Gastroesophageal sphincter (tissue), 4 donors: Measurements from ENCODE around the gene GASK1A. TPM values are rescaled to one million over a fixed set of nuclear protein-coding genes. Genes with fewer than 3 reads are reported as not detected.

Experiments
- ATAC-seq: fragments of 150-250 bp; one replicate; pipeline ENCODE4 v1.9.1; 2016; ENCODE audit warnings: mild to moderate bottlenecking, moderate library complexity
- H3K27ac ChIP-seq, 4 donors: fragments of 200-600 bp; sonication (generic) in 3 of 4; 1 replicate in 3 of 4; 2 replicates in 1 of 4; pipeline ENCODE4 v1.5.1; 2016 to 2019
- H3K27me3 ChIP-seq: fragments of 200-600 bp; sonication (generic); one replicate; pipeline ENCODE4 v1.5.1; 2019
- H3K36me3 ChIP-seq, 2 donors: fragments of 200-600 bp; sonication (generic); one replicate each; pipeline ENCODE4 v1.5.1; 2019; ENCODE audit warnings: control low read depth in 1 of 2
- H3K4me1 ChIP-seq, 3 donors: fragments of 200-600 bp; sonication (generic); 1 replicate in 2 of 3; 2 replicates in 1 of 3; pipeline ENCODE4 v1.5.1; 2016 to 2019; ENCODE audit warnings: control low read depth in 2 of 3
- H3K4me3 ChIP-seq, 2 donors: fragments of 200-600 bp; sonication (generic); one replicate each; pipeline ENCODE4 v1.5.1; 2019; ENCODE audit warnings: mild to moderate bottlenecking in 1 of 2, moderate library complexity in 1 of 2
- H3K9me3 ChIP-seq, 3 donors: fragments of 200-600 bp; sonication (generic); one replicate each; pipeline ENCODE4 v1.5.1; 2017 to 2019; ENCODE audit warnings: control low read depth in 2 of 3
- EP300 ChIP-seq: sonication (generic); formaldehyde crosslinking; IDR thresholded peaks from one replicate; pipeline ENCODE4 v1.6.1; 2017; ENCODE audit warnings: antibody characterized with exemption, mild to moderate bottlenecking
- POLR2A ChIP-seq, 2 donors: fragments of 450-650 bp; IDR thresholded peaks; one replicate each; pipeline ENCODE4 v1.6.1; 2017; ENCODE audit warnings: antibody characterized with exemption in 2 of 2, mild to moderate bottlenecking in 2 of 2, moderate library complexity in 1 of 2
- POLR2AphosphoS5 ChIP-seq: sonication (generic); formaldehyde crosslinking; IDR thresholded peaks from one replicate; pipeline ENCODE4 v1.6.1; 2017; ENCODE audit warnings: antibody characterized with exemption
- WGBS, 2 donors: methylation state at CpG; one replicate each; pipeline ENCODE4 v1.1.5; 2018; ENCODE audit warnings: low coverage in 1 of 2; 5-methylcytosine and 5-hydroxymethylcytosine counted together
- total RNA-seq, 4 donors: library from RNA; depleted of rRNA; stranded (reverse); fragments of >200 nt; gene quantifications; one replicate each; pipeline ENCODE4 v1.1.0, GENCODE V29; 2016
- TF ChIP-seq, protein P1 (sequence below), 4 experiments: fragments of 200-600 bp in 2 of 4; fragments of 450-650 bp in 2 of 4; sonication (generic) in 1 of 4; IDR thresholded peaks; one replicate each; pipeline ENCODE4 v1.5.1; 2017 to 2019; ENCODE audit warnings: antibody characterized with exemption in 4 of 4, mild to moderate bottlenecking in 2 of 4, moderate library complexity in 2 of 4

GASK1A gene
- total RNA-seq, 4 donors from 2014 or later: 11.5 to 49.3 (median 24.2) TPM

DNA sequence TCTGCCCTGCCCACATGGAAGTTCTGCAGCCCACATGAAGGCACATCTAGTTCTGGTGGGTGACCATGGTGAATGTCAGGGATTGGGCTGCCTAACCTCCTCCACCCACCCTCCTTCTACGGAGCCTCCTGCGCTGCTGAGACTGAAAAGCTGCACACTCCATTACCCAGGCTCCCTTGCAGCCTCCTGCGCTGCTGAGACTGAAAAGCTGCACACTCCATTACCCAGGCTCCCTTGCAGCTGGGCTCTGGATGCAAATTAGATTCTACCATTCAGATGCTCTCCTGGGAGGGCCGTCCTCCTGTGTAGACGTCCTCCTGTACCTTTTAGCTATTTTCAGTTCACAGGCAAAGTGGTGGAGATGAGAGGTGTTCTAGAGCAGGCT is 94.7 kb downstream of the GASK1A start:
- H3K9me3 ChIP-seq: no peaks in the 10 kb centered on the region
- peaks cover 0 to 19% (median 0%) of the 10 kb centered on the region in 3 donors for H3K4me1 ChIP-seq
- H3K4me3 ChIP-seq: no peak overlapping the region
- no peak for TF ChIP-seq EP300
- TF ChIP-seq POLR2A (IDR thresholded peaks at IDR 0.05): no peak
- TF ChIP-seq, protein P1, sequence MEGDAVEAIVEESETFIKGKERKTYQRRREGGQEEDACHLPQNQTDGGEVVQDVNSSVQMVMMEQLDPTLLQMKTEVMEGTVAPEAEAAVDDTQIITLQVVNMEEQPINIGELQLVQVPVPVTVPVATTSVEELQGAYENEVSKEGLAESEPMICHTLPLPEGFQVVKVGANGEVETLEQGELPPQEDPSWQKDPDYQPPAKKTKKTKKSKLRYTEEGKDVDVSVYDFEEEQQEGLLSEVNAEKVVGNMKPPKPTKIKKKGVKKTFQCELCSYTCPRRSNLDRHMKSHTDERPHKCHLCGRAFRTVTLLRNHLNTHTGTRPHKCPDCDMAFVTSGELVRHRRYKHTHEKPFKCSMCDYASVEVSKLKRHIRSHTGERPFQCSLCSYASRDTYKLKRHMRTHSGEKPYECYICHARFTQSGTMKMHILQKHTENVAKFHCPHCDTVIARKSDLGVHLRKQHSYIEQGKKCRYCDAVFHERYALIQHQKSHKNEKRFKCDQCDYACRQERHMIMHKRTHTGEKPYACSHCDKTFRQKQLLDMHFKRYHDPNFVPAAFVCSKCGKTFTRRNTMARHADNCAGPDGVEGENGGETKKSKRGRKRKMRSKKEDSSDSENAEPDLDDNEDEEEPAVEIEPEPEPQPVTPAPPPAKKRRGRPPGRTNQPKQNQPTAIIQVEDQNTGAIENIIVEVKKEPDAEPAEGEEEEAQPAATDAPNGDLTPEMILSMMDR (IDR thresholded peaks at IDR 0.05): no peak
- TF ChIP-seq POLR2AphosphoS5: no peak
- no peak for ATAC-seq
- 94 to 97% methylated on average over 3 to 5 of the region's 5 CpGs for WGBS, 2 donors
- no peak overlapping the region for H3K27ac ChIP-seq
- H3K36me3 ChIP-seq: peaks cover 0 to 11% of the 10 kb centered on the region in 2 donors
- no peaks in the 10 kb centered on the region for H3K27me3 ChIP-seq

DNA sequence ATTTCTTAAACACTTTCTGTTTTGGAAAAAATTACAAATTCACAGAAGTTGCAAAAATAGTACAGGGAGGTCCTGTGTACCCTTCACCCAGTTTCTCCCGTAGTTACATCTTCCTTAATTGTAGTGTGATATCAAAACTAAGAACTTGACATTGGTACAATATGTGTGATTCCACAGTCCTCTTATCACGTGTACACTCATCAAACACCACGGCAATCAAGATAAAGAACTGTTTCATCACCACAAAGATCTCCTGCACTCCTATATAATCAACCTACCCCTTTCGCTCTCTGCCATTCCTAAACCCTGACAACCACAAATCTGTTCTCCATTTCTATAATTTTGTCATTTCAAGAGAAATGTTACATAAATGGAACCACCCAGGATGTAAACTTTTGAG is 95.4 kb downstream of the GASK1A start:
- no peak for ATAC-seq
- Histone ChIP-seq H3K4me1 (peaks cover 0 to 19% (median 0%) of the 10 kb centered on the region in 3 donors), H3K27ac (no peak overlapping the region), H3K9me3 (no peaks in the 10 kb centered on the region), H3K4me3 (no peak overlapping the region), H3K36me3 (peaks cover 0 to 18% of the 10 kb centered on the region in 2 donors), H3K27me3 (no peaks in the 10 kb centered on the region)
- 73 to 85% methylated on average over 4 of the region's 4 CpGs for WGBS, 2 donors
- TF ChIP-seq EP300 (no peak), POLR2A (IDR thresholded peaks at IDR 0.05) (no peak), POLR2AphosphoS5 (no peak)
- TF ChIP-seq, protein P1 (IDR thresholded peaks at IDR 0.05): no peak

DNA sequence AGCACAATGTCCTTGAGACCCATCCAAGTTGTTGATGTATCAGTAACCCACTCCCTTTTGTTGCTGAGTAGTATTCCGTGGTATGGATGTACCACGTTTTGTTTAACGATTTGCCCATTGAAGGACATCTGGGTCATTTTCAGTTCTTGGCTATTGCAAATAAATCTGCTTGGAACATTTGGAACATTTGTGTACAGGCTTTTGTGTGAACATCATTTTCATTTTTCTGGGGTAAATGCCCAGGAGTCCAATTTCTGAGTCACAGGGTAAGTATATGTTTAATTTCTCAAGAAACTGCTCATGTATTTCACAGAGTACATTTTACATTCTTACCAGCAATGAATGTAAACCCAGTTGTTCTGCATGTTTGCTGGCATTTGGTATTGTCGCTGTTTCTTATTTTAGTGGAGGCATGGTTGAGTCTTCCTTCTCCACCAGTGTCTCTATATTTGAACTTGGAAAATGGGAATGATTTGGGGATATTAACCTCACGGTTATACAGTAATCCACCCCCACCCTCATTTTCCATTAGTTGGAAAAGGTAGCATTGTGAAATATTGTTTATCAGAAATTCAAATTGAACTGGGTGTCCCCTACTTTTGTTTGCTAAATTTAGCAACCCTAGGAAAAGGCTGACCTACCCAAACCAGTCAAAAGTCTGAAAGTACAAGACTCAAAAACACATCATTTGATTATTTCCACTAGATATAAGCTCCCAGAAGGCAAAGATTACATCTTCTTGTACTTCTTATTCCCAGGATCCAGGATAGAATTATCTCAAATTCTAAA is 96.0 kb downstream of the GASK1A start:
- peaks cover 0 to 24% of the 10 kb centered on the region in 2 donors for H3K36me3 ChIP-seq
- no peaks in the 10 kb centered on the region for H3K27me3 ChIP-seq
- ATAC-seq: no peak
- WGBS, 2 donors: 81 to 94% methylated on average over 5 of the region's 5 CpGs
- no peaks in the 10 kb centered on the region for H3K9me3 ChIP-seq
- H3K4me3 ChIP-seq: no peak overlapping the region
- TF ChIP-seq, protein P1 (IDR thresholded peaks at IDR 0.05): no peak
- H3K27ac ChIP-seq: no peak overlapping the region
- H3K4me1 ChIP-seq: peaks cover 0 to 19% (median 0%) of the 10 kb centered on the region in 3 donors

DNA sequence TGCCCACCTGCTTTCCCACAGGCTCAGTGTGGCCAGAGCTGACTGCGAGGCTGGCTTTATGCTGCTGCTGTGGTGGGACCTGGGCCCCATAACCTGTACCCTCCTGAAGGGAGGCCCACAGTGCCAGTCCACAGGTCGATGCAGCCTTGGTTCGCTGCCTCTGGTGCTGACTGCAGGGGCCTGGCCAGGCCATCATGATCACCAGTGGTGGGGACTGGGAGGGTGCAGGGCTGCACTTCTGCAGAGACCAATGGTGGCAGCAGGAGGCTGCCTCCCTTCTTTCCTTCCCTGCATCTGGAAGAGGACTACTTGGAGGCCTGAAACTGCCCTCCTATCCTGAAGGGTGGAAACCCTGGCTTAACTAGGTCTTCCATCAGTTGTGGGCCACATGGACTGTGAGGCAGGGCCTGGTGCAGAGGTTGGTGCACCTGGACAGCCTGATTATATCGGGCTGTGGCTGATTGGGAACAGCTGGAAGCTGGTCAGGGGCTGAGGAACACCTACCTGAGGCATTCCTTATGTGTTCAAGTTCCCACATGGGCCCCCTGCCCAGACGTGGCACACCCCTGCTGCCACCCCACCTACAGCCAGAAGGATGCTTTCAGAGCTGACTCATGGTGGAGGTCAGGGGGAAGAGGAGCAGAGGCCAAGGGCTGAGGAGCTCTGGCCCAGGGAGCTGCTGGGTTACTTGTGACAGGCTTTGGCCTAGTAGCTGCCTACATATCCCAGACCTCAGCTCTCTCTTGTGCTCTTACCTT is 97.0 kb downstream of the GASK1A start:
- Histone ChIP-seq H3K9me3 (no peaks in the 10 kb centered on the region), H3K36me3 (peaks cover 0 to 34% of the 10 kb centered on the region in 2 donors), H3K27ac (no peak overlapping the region), H3K4me3 (no peak overlapping the region), H3K27me3 (no peaks in the 10 kb centered on the region), H3K4me1 (peaks cover 0 to 19% (median 0%) of the 10 kb centered on the region in 3 donors)
- ATAC-seq: peak; percentile 19
- TF ChIP-seq POLR2AphosphoS5 (no peak), POLR2A (IDR thresholded peaks at IDR 0.05) (no peak), EP300 (no peak)
- TF ChIP-seq, protein P1 (IDR thresholded peaks at IDR 0.05): no peak
- WGBS, 2 donors: no CpG with 5 or more reads among the region's 5 CpGs
